ENCODE measurements around the gene ANK3. TPM values are rescaled to one million over a fixed set of nuclear protein-coding genes. Genes with fewer than 3 reads are reported as not detected.

The ANK3 gene
- polyA plus RNA-seq, 1 donor from 2014 or later = 114 TPM

DNA sequence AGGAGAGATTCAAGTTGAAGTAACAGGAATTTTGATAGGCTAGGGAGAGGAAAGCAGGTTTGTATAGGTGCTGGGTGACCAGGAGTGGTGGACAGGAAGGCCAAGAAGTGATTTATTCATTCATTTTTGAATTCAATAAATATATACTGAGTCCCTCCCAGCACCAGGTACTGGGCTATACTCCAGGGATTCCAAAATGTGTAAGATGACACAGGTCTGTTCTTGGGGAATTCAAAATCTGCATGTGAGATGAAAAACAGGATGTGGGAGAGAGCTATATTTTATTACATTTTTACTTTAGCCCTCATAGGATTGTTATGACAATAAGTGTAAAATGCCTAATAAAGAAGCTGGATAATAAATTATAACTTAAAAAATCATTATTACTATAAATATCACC is 134.9 kb downstream of the ANK3 start:
- Histone ChIP-seq H4K20me1 (ENCODE audit: insufficient read depth) (no peaks in the 10 kb centered on the region), H3K9ac (ENCODE audit: low read length) (no peak overlapping the region), H3K27me3 (ENCODE audit: insufficient read depth, low read depth, low read length) (no peaks in the 10 kb centered on the region), H3K36me3 (ENCODE audit: insufficient read depth, low read length) (no peaks in the 10 kb centered on the region), H3K27ac (ENCODE audit: low read length) (no peak overlapping the region), H3K4me3 (ENCODE audit: low read length) (no peak overlapping the region), H2AFZ (ENCODE audit: low read depth, low read length) (no peak overlapping the region), H3F3A (ENCODE audit: insufficient read depth, low read length, poor library complexity, severe bottlenecking) (peaks cover 4% of the 10 kb centered on the region), H3K9me2 (ENCODE audit: insufficient read depth, low read length) (no peaks in the 10 kb centered on the region), H3K79me2 (replicated peaks; ENCODE audit: insufficient read depth, low read length) (no peaks in the 10 kb centered on the region), H3K9me3 (ENCODE audit: low read length) (no peaks in the 10 kb centered on the region), H3K4me2 (ENCODE audit: low read length) (no peak overlapping the region)
- TF ChIP-seq REST (IDR thresholded peaks at IDR 0.05; ENCODE audit: borderline replicate concordance) (no peak), SMC3 (conservative IDR thresholded peaks at IDR 0.05; ENCODE audit: poor library complexity) (no peak), EP300 (conservative IDR thresholded peaks at IDR 0.05; ENCODE audit: poor library complexity, severe bottlenecking) (no peak), EZH2 (IDR thresholded peaks at IDR 0.05; ENCODE audit: borderline replicate concordance, insufficient read depth, low read length, poor library complexity, severe bottlenecking) (no peak), POLR2AphosphoS5 (IDR thresholded peaks at IDR 0.05) (no peak), RAD21 (conservative IDR thresholded peaks at IDR 0.05) (no peak), MXI1 (conservative IDR thresholded peaks at IDR 0.05; ENCODE audit: poor library complexity, severe bottlenecking) (no peak), TAF1 (IDR thresholded peaks at IDR 0.05; ENCODE audit: low read depth) (no peak)
- TF ChIP-seq, protein P1, sequence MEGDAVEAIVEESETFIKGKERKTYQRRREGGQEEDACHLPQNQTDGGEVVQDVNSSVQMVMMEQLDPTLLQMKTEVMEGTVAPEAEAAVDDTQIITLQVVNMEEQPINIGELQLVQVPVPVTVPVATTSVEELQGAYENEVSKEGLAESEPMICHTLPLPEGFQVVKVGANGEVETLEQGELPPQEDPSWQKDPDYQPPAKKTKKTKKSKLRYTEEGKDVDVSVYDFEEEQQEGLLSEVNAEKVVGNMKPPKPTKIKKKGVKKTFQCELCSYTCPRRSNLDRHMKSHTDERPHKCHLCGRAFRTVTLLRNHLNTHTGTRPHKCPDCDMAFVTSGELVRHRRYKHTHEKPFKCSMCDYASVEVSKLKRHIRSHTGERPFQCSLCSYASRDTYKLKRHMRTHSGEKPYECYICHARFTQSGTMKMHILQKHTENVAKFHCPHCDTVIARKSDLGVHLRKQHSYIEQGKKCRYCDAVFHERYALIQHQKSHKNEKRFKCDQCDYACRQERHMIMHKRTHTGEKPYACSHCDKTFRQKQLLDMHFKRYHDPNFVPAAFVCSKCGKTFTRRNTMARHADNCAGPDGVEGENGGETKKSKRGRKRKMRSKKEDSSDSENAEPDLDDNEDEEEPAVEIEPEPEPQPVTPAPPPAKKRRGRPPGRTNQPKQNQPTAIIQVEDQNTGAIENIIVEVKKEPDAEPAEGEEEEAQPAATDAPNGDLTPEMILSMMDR (IDR thresholded peaks at IDR 0.05; ENCODE audit: poor library complexity, severe bottlenecking) = no peak

GRCh38 chr10:60253484-60253883 is 136.2 kb downstream of the ANK3 start:
- Histone ChIP-seq H2AFZ (ENCODE audit: low read depth, low read length) (no peak overlapping the region), H3K9ac (ENCODE audit: low read length) (no peak overlapping the region), H3K79me2 (replicated peaks; ENCODE audit: insufficient read depth, low read length) (no peaks in the 10 kb centered on the region), H3K36me3 (ENCODE audit: insufficient read depth, low read length) (no peaks in the 10 kb centered on the region), H4K20me1 (ENCODE audit: insufficient read depth) (no peaks in the 10 kb centered on the region), H3K4me3 (ENCODE audit: low read length) (no peak overlapping the region), H3K4me2 (ENCODE audit: low read length) (no peak overlapping the region), H3K27ac (ENCODE audit: low read length) (no peak overlapping the region), H3K9me3 (ENCODE audit: low read length) (no peaks in the 10 kb centered on the region), H3K9me2 (ENCODE audit: insufficient read depth, low read length) (no peaks in the 10 kb centered on the region), H3K27me3 (ENCODE audit: insufficient read depth, low read depth, low read length) (no peaks in the 10 kb centered on the region), H3F3A (ENCODE audit: insufficient read depth, low read length, poor library complexity, severe bottlenecking) (peaks cover 4% of the 10 kb centered on the region)
- TF ChIP-seq TAF1 (IDR thresholded peaks at IDR 0.05; ENCODE audit: low read depth) (no peak), EP300 (conservative IDR thresholded peaks at IDR 0.05; ENCODE audit: poor library complexity, severe bottlenecking) (no peak), MXI1 (conservative IDR thresholded peaks at IDR 0.05; ENCODE audit: poor library complexity, severe bottlenecking) (no peak)

DNA sequence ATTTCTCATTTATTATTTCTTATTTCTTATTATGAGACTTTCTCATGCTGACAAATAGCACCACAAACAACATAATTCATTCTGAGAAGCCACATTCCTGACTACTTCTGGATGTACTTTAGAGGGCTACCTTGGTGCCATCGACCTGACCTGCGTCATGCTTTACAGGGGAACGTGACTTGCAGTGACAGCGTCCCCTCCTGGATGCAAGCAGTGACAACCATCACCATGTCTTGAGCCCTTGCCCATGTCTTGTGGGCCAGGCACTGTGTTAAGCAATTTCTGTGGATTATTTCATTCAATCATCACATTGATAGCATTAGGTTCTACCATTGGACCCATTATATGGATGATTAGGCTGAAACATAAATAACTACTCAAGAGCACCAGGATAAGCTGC is 137.0 kb downstream of the ANK3 start:
- Histone ChIP-seq H3K36me3 (ENCODE audit: insufficient read depth, low read length) (no peaks in the 10 kb centered on the region), H3K27ac (ENCODE audit: low read length) (no peak overlapping the region), H3K79me2 (replicated peaks; ENCODE audit: insufficient read depth, low read length) (no peaks in the 10 kb centered on the region), H4K20me1 (ENCODE audit: insufficient read depth) (no peaks in the 10 kb centered on the region), H3K9ac (ENCODE audit: low read length) (no peak overlapping the region), H3K4me3 (ENCODE audit: low read length) (no peak overlapping the region), H3K27me3 (ENCODE audit: insufficient read depth, low read depth, low read length) (no peaks in the 10 kb centered on the region), H3K9me3 (ENCODE audit: low read length) (no peaks in the 10 kb centered on the region), H3K4me2 (ENCODE audit: low read length) (no peak overlapping the region), H3F3A (ENCODE audit: insufficient read depth, low read length, poor library complexity, severe bottlenecking) (peaks cover 4% of the 10 kb centered on the region), H3K9me2 (ENCODE audit: insufficient read depth, low read length) (no peaks in the 10 kb centered on the region), H2AFZ (ENCODE audit: low read depth, low read length) (no peak overlapping the region)
- TF ChIP-seq POLR2AphosphoS5 (IDR thresholded peaks at IDR 0.05) (no peak), TAF1 (IDR thresholded peaks at IDR 0.05; ENCODE audit: low read depth) (no peak), EP300 (conservative IDR thresholded peaks at IDR 0.05; ENCODE audit: poor library complexity, severe bottlenecking) (no peak), MXI1 (conservative IDR thresholded peaks at IDR 0.05; ENCODE audit: poor library complexity, severe bottlenecking) (no peak), SMC3 (conservative IDR thresholded peaks at IDR 0.05; ENCODE audit: poor library complexity) (no peak), REST (IDR thresholded peaks at IDR 0.05; ENCODE audit: borderline replicate concordance) (no peak), EZH2 (IDR thresholded peaks at IDR 0.05; ENCODE audit: borderline replicate concordance, insufficient read depth, low read length, poor library complexity, severe bottlenecking) (no peak), RAD21 (conservative IDR thresholded peaks at IDR 0.05) (no peak)
- TF ChIP-seq, protein P1 (IDR thresholded peaks at IDR 0.05; ENCODE audit: poor library complexity, severe bottlenecking) = no peak
